AG08395 (cell line): Measurements from ENCODE around the gene C1orf53.
A peak's percentile ranks its signal among the peaks of the same experiment; 100 is the strongest.
"Not testable (repeated sequence)": the region's sequence is repeated elsewhere in the genome, so short reads cannot be mapped to it uniquely, and the experiment has no call there.

Source experiments
- DNase-seq: peaks from one replicate; pipeline ENCODE4 v3.0.0; 2012; ENCODE audit warnings: mixed read lengths, low spot score

C1orf53 gene

GRCh38 chr1:197921235-197922069 is 19.0 kb downstream of the C1orf53 start:
- no peak for DNase-seq

- no peak for DNase-seq
Observed at GRCh38 chr1:197922070-197922390, 19.6 kb downstream of the C1orf53 start.

- no peak for DNase-seq
Observed at GRCh38 chr1:197923038-197923437, 20.6 kb downstream of the C1orf53 start.

- DNase-seq = peak; percentile 39
Observed at GRCh38 chr1:197924516-197925123, 22.2 kb downstream of the C1orf53 start.

GRCh38 chr1:197927908-197928665 is 25.7 kb downstream of the C1orf53 start:
- no peak for DNase-seq

- no peak for DNase-seq
Observed at GRCh38 chr1:197928849-197929336, 26.5 kb downstream of the C1orf53 start.

- DNase-seq = no peak
Observed at GRCh38 chr1:197933016-197933415, 30.6 kb downstream of the C1orf53 start.

GRCh38 chr1:197933647-197934046 is 31.2 kb downstream of the C1orf53 start:
- DNase-seq = no peak

- no peak for DNase-seq
Observed at GRCh38 chr1:197937381-197937780, 35.0 kb downstream of the C1orf53 start.

- no peak for DNase-seq
Observed at GRCh38 chr1:197937892-197938291, 35.5 kb downstream of the C1orf53 start.

GRCh38 chr1:197939159-197939980 is 36.9 kb downstream of the C1orf53 start:
- DNase-seq = peak; percentile 31

- no peak for DNase-seq
Observed at GRCh38 chr1:197942042-197942441, 39.6 kb downstream of the C1orf53 start.

- DNase-seq = no peak
Observed at GRCh38 chr1:197944485-197944884, 42.1 kb downstream of the C1orf53 start.

- no peak for DNase-seq
Observed at GRCh38 chr1:197948926-197949899, 46.8 kb downstream of the C1orf53 start.

- DNase-seq = no peak
Observed at GRCh38 chr1:197951089-197951488, 48.7 kb downstream of the C1orf53 start.

GRCh38 chr1:197951617-197952175 is 49.3 kb downstream of the C1orf53 start:
- no peak for DNase-seq

- DNase-seq = not testable (repeated sequence)
Observed at GRCh38 chr1:197953472-197953871, 51.0 kb downstream of the C1orf53 start.

- DNase-seq = no peak
Observed at GRCh38 chr1:197954718-197955418, 52.4 kb downstream of the C1orf53 start.

- no peak for DNase-seq
Observed at GRCh38 chr1:197955486-197956394, 53.3 kb downstream of the C1orf53 start.
